DOHH2 (cell line): ENCODE measurements around the gene LHX2.

Experiments
- EZH2phosphoT487 ChIP-seq: fragments of 200-600 bp; sonication (generic); IDR thresholded peaks from 2 replicates; pipeline ENCODE4 v1.6.1; 2017; ENCODE audit warnings: borderline replicate concordance, mild to moderate bottlenecking, antibody characterized with exemption, low read length, moderate library complexity, mixed read lengths
- TF ChIP-seq, protein P1 (sequence below): fragments of 200-600 bp; sonication (generic); IDR thresholded peaks from one replicate; pipeline ENCODE4 v1.5.1; 2014; ENCODE audit warnings: antibody characterized with exemption, mild to moderate bottlenecking, low read depth, low read length; ENCODE audit not compliant: poor library complexity, severe bottlenecking

DNA sequence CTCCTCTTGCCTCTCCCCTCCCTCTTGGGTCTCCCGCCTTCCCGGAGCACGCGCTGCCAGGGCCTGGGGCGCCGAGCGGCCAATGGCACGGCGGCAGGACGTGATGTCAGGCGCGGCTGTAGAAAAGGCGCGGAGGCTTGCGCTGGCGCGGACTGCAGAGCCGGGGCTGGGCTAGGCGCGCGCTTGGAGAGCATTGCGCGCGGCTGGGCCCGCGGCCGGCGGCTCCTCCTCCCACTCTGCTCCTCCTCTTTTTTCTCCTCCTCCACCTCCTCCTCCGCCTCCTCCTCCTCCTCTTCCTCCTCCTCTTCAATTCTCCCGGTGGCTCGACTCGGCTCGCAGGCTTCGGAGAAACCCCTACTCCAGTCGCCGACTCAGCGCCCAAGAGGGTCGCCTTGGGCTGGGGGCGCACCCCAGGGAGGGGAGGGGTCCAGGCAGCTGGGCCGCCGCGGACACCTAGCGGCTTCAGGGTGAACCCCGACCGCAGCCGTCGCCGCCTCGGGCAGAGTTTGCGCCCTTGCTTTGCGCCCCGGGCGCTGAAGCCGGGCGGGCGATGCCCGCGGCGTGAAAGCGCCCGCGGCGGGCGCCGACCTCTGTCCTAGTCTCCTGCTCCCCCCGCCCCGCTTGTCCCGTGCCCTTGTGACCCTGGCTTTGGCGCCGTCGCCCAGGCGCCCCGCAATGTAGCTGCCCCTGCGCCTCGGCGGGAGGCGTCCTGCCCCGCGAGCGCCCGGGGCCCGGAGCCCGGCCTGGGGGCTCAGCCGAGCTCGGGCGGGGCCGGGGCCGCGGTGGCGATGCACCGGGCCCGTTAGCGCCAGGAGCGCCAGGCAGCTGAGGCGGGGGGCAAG, at the start of gene LHX2:
- TF ChIP-seq, protein P1, sequence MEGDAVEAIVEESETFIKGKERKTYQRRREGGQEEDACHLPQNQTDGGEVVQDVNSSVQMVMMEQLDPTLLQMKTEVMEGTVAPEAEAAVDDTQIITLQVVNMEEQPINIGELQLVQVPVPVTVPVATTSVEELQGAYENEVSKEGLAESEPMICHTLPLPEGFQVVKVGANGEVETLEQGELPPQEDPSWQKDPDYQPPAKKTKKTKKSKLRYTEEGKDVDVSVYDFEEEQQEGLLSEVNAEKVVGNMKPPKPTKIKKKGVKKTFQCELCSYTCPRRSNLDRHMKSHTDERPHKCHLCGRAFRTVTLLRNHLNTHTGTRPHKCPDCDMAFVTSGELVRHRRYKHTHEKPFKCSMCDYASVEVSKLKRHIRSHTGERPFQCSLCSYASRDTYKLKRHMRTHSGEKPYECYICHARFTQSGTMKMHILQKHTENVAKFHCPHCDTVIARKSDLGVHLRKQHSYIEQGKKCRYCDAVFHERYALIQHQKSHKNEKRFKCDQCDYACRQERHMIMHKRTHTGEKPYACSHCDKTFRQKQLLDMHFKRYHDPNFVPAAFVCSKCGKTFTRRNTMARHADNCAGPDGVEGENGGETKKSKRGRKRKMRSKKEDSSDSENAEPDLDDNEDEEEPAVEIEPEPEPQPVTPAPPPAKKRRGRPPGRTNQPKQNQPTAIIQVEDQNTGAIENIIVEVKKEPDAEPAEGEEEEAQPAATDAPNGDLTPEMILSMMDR, result no peak
- no peak for TF ChIP-seq EZH2phosphoT487
